HG03103 (cell line): ENCODE measurements around the gene CLNK.

ENCODE experiments used
- ATAC-seq: cut with Tn5 transposase; IDR thresholded peaks from one replicate; pipeline ENCODE4 v1.9.1; 2021; ENCODE audit warnings: low read depth; ENCODE audit not compliant: unreplicated experiment

The CLNK gene

DNA sequence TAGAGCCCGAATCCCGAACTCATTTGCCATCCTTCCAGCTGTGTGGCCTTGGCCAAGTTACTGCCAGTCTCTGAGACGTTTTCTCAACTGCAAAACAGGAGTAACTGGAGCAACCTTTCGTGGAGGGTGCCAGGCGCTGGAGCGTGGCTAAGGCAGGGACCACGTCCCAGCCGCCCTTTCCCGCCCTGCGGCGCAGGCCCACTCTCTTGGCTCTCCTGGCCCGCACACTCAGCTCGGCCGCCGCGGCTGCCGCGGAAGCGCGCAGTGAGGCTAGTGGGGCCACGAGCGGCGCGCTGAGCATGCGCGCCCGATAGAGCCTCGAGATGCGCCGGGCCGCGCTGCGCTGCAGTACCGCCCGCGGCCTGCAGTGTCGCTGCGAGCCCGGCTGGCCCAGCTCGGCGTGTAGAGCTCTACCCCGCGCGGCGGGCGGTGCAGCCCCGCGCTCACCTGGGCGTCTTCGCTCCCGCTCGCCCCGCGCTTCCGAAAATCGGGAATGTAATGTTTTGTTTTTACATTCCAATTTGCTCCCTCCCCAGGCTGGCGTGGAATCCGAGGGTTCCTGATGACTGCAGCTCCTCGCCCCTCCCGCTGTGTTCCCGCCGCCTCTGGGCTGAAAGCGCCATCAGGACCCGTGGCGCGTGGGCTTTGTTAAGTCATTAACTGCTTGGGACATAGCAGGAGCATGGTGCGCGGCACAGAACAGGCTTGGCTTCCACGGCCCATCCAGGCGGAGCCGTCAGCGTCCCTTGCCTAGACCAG lies 223.3 kb downstream of the CLNK start:
- ATAC-seq = peak; percentile 75

DNA sequence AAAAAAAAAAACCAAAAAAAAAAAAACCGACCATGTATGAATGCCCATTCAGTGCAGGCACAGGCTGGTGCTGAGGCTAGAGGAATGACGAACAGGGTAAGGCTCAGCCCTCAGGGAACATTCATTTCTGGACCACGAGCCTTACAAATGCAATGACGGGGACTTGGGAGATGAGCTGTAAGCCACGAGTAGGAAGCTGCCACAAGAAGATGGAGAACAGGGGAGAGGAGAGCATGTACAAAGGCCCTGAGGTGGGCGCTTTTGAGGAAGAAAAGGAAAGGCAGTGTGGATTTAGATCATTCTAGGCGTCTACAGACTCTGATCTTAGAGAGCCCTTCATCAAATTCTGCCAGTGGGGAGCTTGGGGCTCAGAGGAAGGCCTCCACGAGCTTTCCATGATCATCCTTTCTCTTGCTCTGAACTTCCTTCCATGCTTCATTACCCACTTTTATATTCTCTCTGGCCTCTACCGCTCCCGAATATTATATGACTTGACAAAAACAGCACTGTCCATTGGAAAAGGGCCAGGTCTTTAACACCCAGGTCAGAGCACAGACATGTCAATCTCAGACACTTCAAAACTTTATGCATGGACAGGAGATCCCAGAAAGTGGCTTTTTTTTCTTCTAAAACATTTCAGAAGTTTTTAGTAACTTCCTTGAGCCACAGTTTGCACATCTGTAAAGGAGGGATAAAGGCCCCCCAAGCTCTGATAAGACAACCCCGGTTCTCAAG lies 224.1 kb downstream of the CLNK start:
- ATAC-seq = no peak

GRCh38 chr4:10459305-10459704 lies 225.3 kb downstream of the CLNK start:
- no peak for ATAC-seq

GRCh38 chr4:10458177-10458576 lies 226.4 kb downstream of the CLNK start:
- no peak for ATAC-seq

GRCh38 chr4:10457255-10457801 lies 227.2 kb downstream of the CLNK start, which contains the start of gene ZNF518B:
ZNF518B (minus strand) TSS chr4:10457426; CDS start chr4:10446328, 11,098 bp downstream.
- peak; percentile 66 for ATAC-seq

DNA sequence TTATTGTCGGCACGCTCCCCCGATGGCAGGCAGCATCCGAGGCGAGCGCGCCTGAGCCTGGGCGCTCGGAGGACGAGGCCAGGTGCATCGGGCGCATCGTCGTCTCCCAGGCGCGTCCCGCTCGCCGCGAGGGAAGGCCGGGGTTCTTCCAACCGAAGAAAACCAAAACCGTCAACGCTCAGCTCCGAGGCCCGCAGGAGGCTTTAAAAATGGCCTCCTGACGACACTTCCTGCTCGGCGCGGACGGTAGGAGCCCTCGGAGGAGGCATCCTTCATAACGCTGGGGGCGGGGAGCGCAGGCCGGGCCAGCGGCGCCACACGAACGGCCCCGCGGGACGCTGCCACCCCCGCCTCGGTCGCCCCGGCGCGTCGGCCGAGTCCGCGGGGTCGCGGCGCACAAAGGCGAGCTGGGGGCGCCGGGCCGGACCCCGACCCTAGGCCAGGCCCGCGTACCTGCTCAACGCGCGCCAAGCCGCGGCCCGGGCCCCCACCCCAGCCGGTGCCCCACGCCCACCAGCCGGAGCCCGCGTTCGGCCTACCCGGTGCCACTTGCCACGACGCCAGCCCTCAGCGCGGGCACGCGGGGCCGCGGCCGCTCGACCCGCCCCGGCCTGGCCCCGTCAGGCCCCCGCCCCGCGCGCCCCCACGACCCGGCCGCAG lies 227.8 kb downstream of the CLNK start:
- peak; percentile 45 for ATAC-seq

DNA sequence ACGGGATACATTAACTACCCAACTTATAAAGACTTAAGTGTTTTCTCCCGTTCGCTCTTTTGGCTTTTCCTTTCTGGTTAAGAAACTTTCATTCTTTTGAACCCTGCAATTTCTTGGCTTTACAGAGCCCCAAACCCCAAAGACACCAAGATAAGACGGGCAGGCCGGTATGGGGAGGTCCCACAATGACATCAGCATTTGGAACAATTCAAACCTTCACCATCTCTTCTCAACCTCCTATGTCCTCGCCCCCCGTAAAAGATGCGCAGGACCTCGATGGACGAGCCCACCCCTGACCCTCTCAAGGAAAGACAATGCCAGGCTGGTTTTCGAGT lies 228.3 kb downstream of the CLNK start:
- ATAC-seq = no peak

DNA sequence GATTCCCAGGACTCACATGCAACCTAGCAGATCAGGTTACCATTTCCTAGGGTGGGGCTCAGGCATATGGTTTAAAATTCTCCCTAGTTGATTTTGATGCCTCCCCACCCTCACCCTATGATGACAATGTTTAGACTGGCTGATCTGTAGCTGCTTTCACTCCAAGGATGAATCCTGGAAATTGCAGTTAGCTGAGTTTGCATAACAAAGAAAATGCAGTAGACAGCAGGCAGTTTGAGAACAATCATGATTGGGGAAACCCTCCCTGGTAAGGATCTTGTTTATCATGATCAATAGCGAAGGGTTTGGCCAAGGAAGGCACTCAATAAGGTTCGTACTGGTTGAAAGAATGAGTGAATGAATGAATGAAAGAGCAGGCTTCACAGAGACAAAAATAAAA lies 229.4 kb downstream of the CLNK start:
- ATAC-seq = no peak

DNA sequence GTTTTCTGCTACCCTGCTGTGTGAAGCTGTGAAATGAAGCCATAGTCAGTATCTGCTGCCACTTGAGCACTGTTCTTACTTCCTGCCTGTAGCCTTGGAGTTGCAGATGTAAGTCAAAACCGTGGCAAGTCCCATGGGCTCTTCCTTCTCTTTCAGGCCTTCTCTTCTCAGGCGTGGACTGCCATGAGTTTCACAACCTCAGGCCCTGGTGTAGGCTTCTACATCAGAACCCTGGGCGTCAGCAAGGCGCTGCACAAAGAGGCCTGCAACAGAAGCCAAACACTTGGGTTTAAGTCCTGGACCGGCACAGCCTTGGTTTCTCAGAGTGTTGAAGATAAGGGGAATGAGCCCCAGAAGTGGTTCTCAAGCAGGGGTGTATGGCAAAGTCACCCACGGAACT lies 229.8 kb downstream of the CLNK start:
- ATAC-seq = no peak

GRCh38 chr4:10454121-10454520 lies 230.4 kb downstream of the CLNK start:
- ATAC-seq = no peak

DNA sequence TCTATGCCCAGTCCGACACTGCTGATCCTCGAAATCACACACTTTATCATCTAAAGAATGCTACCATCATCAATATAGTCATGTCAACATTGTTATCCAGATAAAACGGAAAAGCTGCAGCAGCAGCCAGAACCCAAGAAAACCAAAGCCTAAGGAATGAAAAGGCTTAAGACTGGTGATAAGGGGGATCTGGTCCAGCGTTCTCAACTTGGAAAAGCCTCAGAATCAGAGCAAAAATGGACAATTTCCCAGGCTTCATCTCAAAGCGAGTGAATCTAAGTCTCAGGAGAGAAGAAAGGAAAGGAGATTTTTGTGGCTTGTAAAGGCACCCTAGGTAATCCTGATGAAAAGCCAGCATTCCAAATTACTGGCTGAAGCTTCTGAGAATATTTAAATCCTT lies 235.6 kb downstream of the CLNK start:
- ATAC-seq = no peak

DNA sequence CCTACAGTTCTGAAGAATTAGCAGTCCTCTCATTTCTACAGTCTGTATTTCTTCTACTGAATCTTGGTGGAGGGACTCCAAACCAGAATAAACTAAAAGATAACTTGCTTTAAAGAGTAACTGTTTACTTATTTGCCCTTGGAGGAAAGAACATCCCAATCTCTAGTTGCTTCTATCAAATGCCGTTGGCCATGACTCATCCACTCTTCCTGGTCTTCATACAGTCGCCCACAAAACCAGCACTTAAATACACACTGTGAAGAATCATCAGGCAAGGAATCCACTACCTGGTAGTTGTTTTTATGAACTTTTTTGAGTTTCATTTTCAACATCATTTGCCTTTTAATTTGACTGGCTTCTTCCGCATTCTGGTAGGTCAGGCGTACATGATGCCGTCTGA lies 241.6 kb downstream of the CLNK start:
- ATAC-seq = no peak

GRCh38 chr4:10441512-10441911 lies 243.1 kb downstream of the CLNK start:
- no peak for ATAC-seq

DNA sequence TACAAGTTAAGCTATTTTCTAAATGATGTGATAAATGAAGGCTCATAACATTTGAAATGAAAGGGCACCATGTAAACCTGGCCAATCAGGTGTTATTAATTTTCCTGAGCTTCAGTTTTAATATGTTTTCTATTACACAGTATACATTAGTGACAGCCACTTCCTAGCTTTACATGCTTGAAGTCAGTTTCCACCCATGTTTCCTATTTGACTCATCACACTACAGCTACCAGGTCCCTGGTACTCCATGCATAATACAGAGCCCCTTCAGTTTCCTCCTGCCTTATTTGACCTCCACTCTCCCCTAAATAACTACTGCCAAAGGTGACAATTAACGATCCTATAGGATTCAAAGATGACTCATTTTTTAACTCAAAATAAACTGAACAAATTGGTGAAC lies 245.6 kb downstream of the CLNK start:
- ATAC-seq = no peak

DNA sequence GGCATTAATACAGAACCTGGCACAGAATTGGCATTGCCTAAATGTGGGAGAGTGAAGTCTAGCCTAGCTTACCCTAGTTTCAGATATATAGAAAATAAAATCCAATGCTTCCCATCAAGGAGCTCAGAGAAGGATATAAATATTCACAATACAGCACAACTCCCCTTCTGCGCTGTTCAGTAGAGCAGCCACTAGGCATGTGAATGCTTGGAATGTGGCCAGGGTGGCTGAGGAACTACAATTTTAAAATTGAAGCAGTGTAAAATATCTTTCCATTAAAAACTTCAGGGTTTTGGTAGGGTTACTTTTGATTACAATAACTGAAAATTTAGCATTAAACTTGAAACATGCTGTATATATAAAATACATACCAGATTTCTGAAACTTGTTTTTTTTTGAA lies 246.8 kb downstream of the CLNK start:
- no peak for ATAC-seq
